Measurements from ENCODE around the gene PLEKHA7. TPM values are rescaled to one million over a fixed set of nuclear protein-coding genes. Genes with fewer than 3 reads are reported as not detected.

The PLEKHA7 gene
- total and polyA plus RNA-seq, 2 of the 8 experiments (the other 6 are each of a cell fraction or from before 2014, with no cell fraction given), result 11.4 to 25.6 TPM

- Histone ChIP-seq H3K79me1 (ENCODE audit: low read depth, low read length) (no peaks in the 10 kb centered on the region), H4K20me1 (replicated peaks in 1 of 2; ENCODE audit: control insufficient read depth in 1 of 2, insufficient read depth in 2 of 2, low read length in 2 of 2) (peaks cover 4 to 5% of the 10 kb centered on the region in 2 experiments), H3K4me2 (ENCODE audit: insufficient read depth in 1 of 2, low read depth in 2 of 2, low read length in 2 of 2) (no peak overlapping the region), H2BK120ac (replicated peaks; ENCODE audit: low read depth, low read length) (no peak overlapping the region), H3K14ac (ENCODE audit: insufficient read length) (no peak overlapping the region), H2AK5ac (ENCODE audit: low read depth, low read length) (no peak overlapping the region), H2AFZ (ENCODE audit: low read length) (no peak overlapping the region), H2BK20ac (ENCODE audit: low read length) (no peak overlapping the region), H3K79me2 (ENCODE audit: control insufficient read depth in 1 of 2, insufficient read depth in 2 of 2, low read length in 2 of 2) (no peaks in the 10 kb centered on the region), H3K23ac (ENCODE audit: insufficient read length) (no peak overlapping the region), H3K23me2 (ENCODE audit: low read depth, low read length) (no peaks in the 10 kb centered on the region), H3K56ac (replicated peaks; ENCODE audit: insufficient read length, low read depth, low read length) (no peak overlapping the region), H3K4ac (replicated peaks; ENCODE audit: insufficient read length, low read depth, low read length) (no peak overlapping the region), H3K36me3 (ENCODE audit: control insufficient read depth in 2 of 4, insufficient read depth in 4 of 4, low read length in 3 of 4) (peaks cover 0 to 14% (median 6%) of the 10 kb centered on the region in 4 experiments; a peak in 3 of 8 replicates), H4K8ac (ENCODE audit: extremely low read depth, insufficient read depth, low read length) (no peak overlapping the region), H3K9ac (replicated peaks in 1 of 4; ENCODE audit: extremely low read depth in 1 of 4, low read depth in 3 of 4, low read length in 3 of 4) (no peak overlapping the region), H2BK12ac (ENCODE audit: low read depth, low read length) (no peak overlapping the region), H3K4me3 (ENCODE audit: extremely low read depth in 1 of 4, insufficient read depth in 2 of 4, low read depth in 3 of 4, low read length in 4 of 4) (no peak overlapping the region), H3K4me1 (replicated peaks in 1 of 4; ENCODE audit: control insufficient read depth in 3 of 4, insufficient read depth in 4 of 4, low read length in 3 of 4) (no peaks in the 10 kb centered on the region), H3K27me3 (replicated peaks in 1 of 4; ENCODE audit: control insufficient read depth in 3 of 4, extremely low read depth in 1 of 4, insufficient read depth in 3 of 4, low read length in 3 of 4) (no peaks in the 10 kb centered on the region), H3K9me3 (ENCODE audit: insufficient read depth in 2 of 2, low read depth in 1 of 2, low read length in 1 of 2) (no peaks in the 10 kb centered on the region), H4K91ac (replicated peaks; ENCODE audit: insufficient read length, low read length) (no peak overlapping the region), H3K27ac (ENCODE audit: low read depth, low read length) (no peak overlapping the region), H4K5ac (ENCODE audit: insufficient read length, low read depth, low read length) (no peak overlapping the region), H2BK15ac (ENCODE audit: low read length) (no peak overlapping the region), H3K18ac (ENCODE audit: extremely low read depth, low read length) (no peak overlapping the region), H2BK5ac (ENCODE audit: low read depth, low read length) (no peak overlapping the region; the same call in 1 of the 2 replicates)
- TF ChIP-seq RBBP5 (IDR thresholded peaks at IDR 0.05; ENCODE audit: borderline replicate concordance, low read depth, low read length), result no peak
- no peak for TF ChIP-seq HDAC2 (IDR thresholded peaks at IDR 0.05; ENCODE audit: borderline replicate concordance in 1 of 2, low read depth in 2 of 2, low read length in 2 of 2)
- FAIRE-seq (no peak), DNase-seq (ENCODE audit: low read depth in 1 of 2, low spot score in 2 of 2) (no peak)
- ChIA-PET CTCF (ENCODE audit: partially characterized antibody) (interaction anchor here (1.0 to 10.7 kb wide), 11 partner anchors 10 to 271 kb away, joined by 3 to 119 read pairs (median 4); no protein-coding TSS in a partner anchor), POLR2A (ENCODE audit: partially characterized antibody) (no interaction called here)
- WGBS, 2 experiments (ENCODE audit: extremely low coverage in 1 of 2, insufficient coverage in 1 of 2, insufficient read length in 1 of 2, insufficient replicate concordance in 2 of 2, low coverage in 1 of 2, low lambda C conversion rate in 2 of 2, missing lambda C conversion rate in 1 of 2), result 93% methylated on average over 13 of the region's 13 CpGs; no CpG with 5 or more reads in 1 of the 2 experiments
Measured at GRCh38 chr11:16791191-16791961, 222.8 kb downstream of the PLEKHA7 start.
